Progenitor cell of endocrine pancreas (in vitro differentiated cells): ENCODE results near the gene OIT3. TPM values are rescaled to one million over a fixed set of nuclear protein-coding genes. Genes with fewer than 3 reads are reported as not detected.

Source experiments
- DNase-seq: peaks from one replicate; pipeline ENCODE4 v3.0.0; 2021; ENCODE audit warnings: low spot score; ENCODE audit not compliant: unreplicated experiment
- H3K27ac Mint-ChIP-seq: 2 replicates; pipeline ENCODE4 v1.8.0; 2021; ENCODE audit warnings: mild to moderate bottlenecking, moderate library complexity, mixed read lengths
- H3K27me3 Mint-ChIP-seq: 2 replicates; pipeline ENCODE4 v1.8.0; 2021; ENCODE audit warnings: mixed read lengths
- H3K36me3 Mint-ChIP-seq: 2 replicates; pipeline ENCODE4 v1.8.0; 2022; ENCODE audit warnings: mixed read lengths; ENCODE audit not compliant: insufficient read depth
- H3K4me1 Mint-ChIP-seq: 2 replicates; pipeline ENCODE4 v1.8.0; 2021; ENCODE audit warnings: low read depth, mixed read lengths
- H3K4me3 Mint-ChIP-seq: 2 replicates; pipeline ENCODE4 v1.8.0; 2021; ENCODE audit warnings: low read depth, mild to moderate bottlenecking, moderate library complexity, mixed read lengths
- H3K9me3 Mint-ChIP-seq: 2 replicates; pipeline ENCODE4 v1.8.0; 2021; ENCODE audit warnings: low read depth, mixed read lengths
- total RNA-seq: library from RNA; stranded (reverse); gene quantifications from 2 replicates; pipeline ENCODE4 v1.2.1, GENCODE V29; 2021
- TF ChIP-seq, protein P1 (sequence below): fragments of 200-600 bp; sonication (generic); IDR thresholded peaks from one replicate; pipeline ENCODE4 v1.5.0; 2021; ENCODE audit warnings: antibody characterized with exemption, mild to moderate bottlenecking; ENCODE audit not compliant: unreplicated experiment

The OIT3 gene
- total RNA-seq, 1 donor from 2014 or later: 1.1 TPM

DNA sequence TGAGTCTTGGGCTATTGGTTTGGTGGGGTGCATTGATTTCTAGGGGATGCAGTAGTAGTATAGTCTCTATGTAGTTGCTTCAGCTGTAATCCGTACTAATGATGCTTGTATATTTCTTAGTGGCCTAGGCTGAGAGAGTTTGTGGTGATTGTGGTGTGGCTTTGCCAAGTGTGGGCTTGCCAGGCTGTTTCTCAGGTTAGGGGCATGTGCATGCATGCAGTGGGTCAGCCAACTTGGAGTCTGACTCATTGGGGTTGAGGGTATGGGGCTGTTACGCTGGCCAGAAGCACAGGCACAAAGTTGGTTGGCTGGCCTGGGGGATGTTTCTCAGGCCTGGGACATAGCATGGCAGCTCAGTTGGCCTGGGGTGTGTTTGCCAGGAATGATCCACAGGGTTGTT, 86.8 kb downstream of the OIT3 start:
- peaks cover 11% of the 10 kb centered on the region for H3K36me3 Mint-ChIP-seq
- no peaks in the 10 kb centered on the region for H3K27me3 Mint-ChIP-seq
- no peak overlapping the region for H3K4me3 Mint-ChIP-seq
- H3K4me1 Mint-ChIP-seq: no peaks in the 10 kb centered on the region
- H3K27ac Mint-ChIP-seq: no peak overlapping the region
- TF ChIP-seq, protein P1, sequence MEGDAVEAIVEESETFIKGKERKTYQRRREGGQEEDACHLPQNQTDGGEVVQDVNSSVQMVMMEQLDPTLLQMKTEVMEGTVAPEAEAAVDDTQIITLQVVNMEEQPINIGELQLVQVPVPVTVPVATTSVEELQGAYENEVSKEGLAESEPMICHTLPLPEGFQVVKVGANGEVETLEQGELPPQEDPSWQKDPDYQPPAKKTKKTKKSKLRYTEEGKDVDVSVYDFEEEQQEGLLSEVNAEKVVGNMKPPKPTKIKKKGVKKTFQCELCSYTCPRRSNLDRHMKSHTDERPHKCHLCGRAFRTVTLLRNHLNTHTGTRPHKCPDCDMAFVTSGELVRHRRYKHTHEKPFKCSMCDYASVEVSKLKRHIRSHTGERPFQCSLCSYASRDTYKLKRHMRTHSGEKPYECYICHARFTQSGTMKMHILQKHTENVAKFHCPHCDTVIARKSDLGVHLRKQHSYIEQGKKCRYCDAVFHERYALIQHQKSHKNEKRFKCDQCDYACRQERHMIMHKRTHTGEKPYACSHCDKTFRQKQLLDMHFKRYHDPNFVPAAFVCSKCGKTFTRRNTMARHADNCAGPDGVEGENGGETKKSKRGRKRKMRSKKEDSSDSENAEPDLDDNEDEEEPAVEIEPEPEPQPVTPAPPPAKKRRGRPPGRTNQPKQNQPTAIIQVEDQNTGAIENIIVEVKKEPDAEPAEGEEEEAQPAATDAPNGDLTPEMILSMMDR: no peak
- peaks cover 52% of the 10 kb centered on the region for H3K9me3 Mint-ChIP-seq
- no peak for DNase-seq

DNA sequence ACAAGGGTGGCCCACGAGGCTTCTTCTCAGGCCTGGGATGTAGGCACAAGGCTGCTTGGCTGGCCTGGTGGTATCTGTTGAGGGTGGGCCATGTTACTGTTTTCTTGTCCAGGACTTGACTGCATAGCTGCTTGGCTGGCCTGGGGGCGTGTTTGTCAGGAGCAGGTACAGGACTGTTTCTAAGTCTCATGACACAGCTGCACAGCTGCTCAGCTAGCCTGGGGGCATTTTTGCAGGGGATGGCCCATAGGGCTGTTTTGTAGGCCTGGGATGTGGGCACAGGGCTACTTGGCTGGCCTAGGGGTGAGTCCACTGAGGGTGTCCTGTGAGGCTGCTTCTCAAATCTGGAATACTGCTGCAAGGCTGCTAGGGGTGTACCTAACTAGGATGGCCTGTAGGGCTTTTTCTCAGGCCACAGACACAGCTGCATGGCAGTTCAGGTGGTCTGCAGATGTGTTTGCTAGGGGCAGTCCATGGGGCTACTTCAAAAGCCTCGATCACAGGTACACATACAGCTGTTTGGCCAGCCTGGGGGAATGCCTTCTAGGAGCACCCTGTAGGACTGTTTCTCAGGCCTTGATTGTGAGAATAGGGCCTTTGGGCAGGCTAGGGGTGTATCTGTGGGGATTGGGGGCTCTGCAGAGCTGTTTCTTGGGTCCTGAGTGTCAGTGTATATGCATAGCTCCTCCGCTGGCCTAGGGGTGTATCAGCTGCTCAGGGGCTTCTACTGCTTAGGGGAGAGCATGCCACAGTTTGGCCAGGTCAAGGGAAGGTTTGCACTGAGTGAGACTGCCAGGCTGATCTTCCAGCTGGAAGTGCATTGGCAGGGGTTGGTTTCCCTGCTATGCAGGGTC, 87.7 kb downstream of the OIT3 start:
- H3K27ac Mint-ChIP-seq: no peak overlapping the region

DNA sequence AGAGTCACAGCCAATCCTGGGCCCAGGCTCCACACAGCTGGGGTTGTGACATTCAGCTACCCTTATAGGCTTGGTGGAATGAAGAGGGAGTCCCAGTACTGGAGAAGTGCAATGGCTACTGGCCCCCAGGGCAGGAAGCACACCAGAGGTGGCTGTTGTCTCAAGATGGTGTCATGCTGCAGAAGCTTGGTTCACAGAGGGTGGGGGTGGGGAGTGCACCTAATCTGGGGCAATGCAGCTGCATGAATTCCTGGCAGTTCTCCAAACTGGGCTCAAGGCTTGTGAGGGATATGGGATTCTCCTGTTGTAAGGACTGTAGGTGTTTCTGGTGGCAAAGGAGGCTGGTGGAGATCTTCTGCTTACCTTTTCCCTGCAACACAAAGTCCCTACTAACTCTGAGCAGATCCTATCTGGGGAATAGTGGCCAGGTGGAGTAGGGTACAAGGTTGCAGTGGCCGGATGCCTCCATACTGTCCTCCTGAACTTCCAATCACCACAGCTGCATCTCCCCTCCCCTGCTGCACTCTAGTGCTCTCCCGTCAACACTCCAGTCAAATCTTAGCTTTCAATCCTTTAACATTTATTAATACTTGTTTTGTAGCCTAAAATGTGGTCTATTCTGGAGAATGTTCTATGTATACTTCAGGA, 88.5 kb downstream of the OIT3 start:
- Mint-ChIP-seq H3K4me1 (no peaks in the 10 kb centered on the region), H3K27me3 (no peaks in the 10 kb centered on the region)

More for the DNA sequence above, 87.7 kb downstream of the OIT3 start:
- peaks cover 11% of the 10 kb centered on the region for H3K36me3 Mint-ChIP-seq
- peaks cover 45% of the 10 kb centered on the region for H3K9me3 Mint-ChIP-seq
- no peaks in the 10 kb centered on the region for H3K4me1 Mint-ChIP-seq
- TF ChIP-seq, protein P1: no peak
- no peaks in the 10 kb centered on the region for H3K27me3 Mint-ChIP-seq
- H3K4me3 Mint-ChIP-seq: no peak overlapping the region
- no peak for DNase-seq

More for the DNA sequence above, 88.5 kb downstream of the OIT3 start:
- TF ChIP-seq, protein P1: no peak
- H3K4me3 Mint-ChIP-seq: no peak overlapping the region
- peaks cover 42% of the 10 kb centered on the region for H3K9me3 Mint-ChIP-seq
- H3K36me3 Mint-ChIP-seq: peaks cover 10% of the 10 kb centered on the region
- DNase-seq: no peak
- no peak overlapping the region for H3K27ac Mint-ChIP-seq

Other genes starting within 250 kb of the OIT3 start
- 63.8 and 66.2 TPM in 2 replicates for gene MCU, start 201.6 kb upstream of the OIT3 start, total RNA-seq
- 3.8 and 4.0 TPM in 2 replicates for gene PLA2G12B, start 61.1 kb downstream of the OIT3 start, total RNA-seq
- 25.4 TPM in 2 replicates for gene P4HA1, start 203.1 kb downstream of the OIT3 start, total RNA-seq
- gene NUDT13, start 216.7 kb downstream of the OIT3 start, total RNA-seq: 3.7 and 3.8 TPM in 2 replicates